GM18909 (cell line): ENCODE data around the gene BACH2.
"Not testable (repeated sequence)": the region's sequence is repeated elsewhere in the genome, so short reads cannot be mapped to it uniquely, and the experiment has no call there.

ENCODE experiments used
- ATAC-seq: cut with Tn5 transposase; IDR thresholded peaks from one replicate; pipeline ENCODE4 v1.9.1; 2021; ENCODE audit warnings: mild to moderate bottlenecking; ENCODE audit not compliant: unreplicated experiment, poor library complexity

Gene BACH2

DNA sequence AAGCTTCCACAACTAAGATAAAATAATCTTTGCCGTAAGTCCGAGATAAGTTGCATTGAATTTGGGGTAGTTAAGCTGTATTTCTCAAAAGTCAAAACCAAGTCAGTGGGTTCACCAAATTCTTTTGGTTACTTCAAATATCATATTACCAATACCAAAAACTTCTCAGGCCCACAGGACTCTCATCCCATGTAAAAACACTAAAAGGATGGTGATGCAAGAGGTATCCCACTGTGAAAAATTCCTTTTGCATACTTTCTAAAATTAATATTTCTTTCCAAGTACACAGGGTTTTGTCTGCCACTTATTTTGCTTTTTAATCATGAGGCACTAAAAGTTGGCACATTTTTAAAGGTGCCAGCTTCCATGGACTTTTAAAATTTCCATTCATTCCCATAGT, 251.1 kb downstream of the BACH2 start:
- no peak for ATAC-seq

DNA sequence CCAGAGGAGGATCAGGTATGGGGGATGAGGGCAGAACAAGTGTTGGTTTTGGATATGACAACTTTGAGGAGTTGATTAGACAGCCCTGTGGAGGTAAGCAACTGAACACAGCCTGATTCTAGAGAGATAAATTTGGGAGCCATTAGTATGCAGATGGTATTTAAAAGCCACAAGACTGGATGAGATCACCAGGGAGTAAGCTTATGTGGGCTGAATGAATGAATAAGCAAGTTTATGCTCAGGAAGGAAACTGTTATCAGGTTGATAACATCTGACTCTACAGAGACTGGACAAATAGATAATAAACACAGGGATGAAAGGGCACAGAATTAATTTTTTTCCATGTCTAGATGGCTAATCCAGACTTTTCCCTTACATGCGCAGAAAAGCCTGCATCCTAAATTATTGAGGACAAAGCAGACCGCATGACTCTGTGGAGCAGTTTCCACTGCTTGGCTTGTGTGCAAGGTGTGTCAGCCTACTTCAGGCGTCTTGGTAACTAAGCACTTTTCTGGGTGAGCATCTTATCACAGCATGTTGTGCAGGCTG, 251.7 kb downstream of the BACH2 start:
- ATAC-seq, result no peak

DNA sequence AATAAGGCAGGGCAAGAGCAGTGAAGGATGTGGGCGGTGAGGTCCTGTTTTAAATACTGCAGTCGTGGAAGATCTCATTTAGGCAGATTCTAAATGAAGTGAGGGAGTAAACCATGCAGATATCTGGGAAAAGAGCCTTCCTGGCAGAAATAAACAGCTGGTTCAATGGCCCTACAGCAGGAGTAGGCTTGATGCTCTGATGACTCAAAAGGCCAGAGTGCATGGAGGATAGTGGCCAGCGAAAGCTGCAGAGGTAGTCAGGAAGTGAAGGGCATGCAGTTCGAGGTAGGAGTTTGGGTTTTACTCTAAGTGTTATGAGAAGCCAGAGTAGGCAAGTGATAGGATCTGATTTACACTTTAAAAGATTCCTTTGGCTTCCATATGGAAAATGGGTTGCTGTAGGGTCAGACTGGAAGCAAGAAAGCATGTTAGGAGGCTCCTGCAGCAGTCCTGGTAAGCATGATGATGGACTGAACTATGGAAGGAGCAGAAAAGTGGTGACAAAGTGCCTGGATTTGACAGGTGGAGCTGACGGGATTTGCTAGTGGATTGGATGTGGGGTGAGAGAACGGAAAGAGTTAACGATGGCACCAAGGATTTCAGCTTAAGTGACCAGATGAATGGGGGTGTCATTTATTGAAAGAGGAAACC, 252.3 kb downstream of the BACH2 start:
- ATAC-seq, result no peak

- ATAC-seq, result no peak
Measured at GRCh38 chr6:90040931-90041330, 255.7 kb downstream of the BACH2 start.

GRCh38 chr6:90039911-90040310, 256.7 kb downstream of the BACH2 start:
- no peak for ATAC-seq

- no peak for ATAC-seq
Measured at GRCh38 chr6:90038961-90039653, 257.5 kb downstream of the BACH2 start.

DNA sequence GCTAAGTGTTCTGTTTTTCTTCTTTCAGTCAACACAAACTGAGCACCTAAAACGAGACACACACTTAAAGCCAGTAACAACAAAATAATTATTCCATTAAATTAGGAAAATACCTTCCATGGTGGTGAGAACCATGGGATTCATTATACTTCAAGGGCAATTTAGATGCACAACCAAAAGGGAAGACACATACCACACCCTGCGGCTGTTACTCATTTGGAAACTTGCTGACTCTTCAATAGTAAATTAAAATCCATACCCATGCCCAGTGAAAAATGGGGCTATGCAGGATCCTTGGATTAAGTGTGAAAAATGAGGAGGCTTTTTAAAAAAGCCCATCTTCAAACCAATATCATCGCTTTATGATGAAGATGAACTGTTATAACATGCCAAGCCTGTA, 259.7 kb downstream of the BACH2 start:
- ATAC-seq, result no peak

DNA sequence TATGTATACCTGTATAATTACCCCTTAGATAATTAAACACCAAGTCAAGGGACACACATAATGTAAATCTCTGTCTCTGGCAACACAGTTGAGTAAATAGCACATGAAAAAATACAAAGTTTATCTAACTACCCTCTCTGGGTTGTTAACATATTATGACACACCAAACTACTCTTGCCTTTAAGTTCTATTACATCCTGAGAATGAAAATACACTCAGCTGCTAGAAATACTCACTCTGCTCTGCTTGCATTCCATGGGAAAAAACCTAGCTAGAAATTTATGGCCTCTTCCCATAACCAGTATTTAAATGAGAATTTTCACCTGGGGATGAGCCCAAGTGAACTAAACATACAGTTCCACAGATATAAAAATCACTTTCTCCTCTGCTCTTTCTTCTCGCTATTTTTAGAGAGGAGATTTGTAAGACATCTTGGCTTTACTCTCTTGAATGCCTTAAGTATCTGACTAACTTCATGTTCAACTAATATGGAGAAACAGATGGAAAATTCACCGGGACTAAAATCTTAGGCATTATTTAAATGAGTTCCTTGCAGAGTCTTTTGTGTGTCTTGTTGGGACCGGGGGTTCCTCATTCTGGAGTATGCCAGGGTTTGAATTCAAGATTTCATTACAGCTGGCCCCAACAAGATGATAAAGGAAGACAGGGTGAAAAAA, 261.5 kb downstream of the BACH2 start:
- ATAC-seq, result no peak

DNA sequence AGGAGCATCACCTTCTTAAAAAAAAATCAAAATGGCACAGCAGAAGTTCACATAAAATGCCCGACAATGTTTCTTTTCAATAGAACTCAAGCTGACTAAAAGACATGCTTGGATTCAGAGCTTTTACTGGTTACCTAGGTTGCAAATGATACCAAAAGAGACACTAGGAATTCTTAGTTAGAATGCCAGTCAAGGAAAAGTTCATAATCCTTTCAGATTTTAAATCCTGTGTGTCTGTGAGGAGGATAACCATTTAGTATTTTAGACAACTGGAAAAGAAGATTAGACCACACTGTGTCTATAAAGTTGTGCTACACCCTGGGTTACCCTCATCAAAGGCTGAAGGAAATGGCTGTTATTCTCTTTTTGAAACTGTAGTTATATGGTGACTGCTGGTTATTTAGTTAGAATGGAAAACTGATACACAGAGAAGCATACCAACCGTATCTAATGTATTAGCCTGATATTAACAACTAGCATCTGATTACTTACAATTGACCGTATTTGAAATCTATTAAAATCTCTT, 262.8 kb downstream of the BACH2 start:
- ATAC-seq, result no peak

- ATAC-seq, result not testable (repeated sequence)
Measured at GRCh38 chr6:90032489-90033212, 264.0 kb downstream of the BACH2 start.

GRCh38 chr6:90028995-90029635, 267.5 kb downstream of the BACH2 start:
- ATAC-seq, result no peak

DNA sequence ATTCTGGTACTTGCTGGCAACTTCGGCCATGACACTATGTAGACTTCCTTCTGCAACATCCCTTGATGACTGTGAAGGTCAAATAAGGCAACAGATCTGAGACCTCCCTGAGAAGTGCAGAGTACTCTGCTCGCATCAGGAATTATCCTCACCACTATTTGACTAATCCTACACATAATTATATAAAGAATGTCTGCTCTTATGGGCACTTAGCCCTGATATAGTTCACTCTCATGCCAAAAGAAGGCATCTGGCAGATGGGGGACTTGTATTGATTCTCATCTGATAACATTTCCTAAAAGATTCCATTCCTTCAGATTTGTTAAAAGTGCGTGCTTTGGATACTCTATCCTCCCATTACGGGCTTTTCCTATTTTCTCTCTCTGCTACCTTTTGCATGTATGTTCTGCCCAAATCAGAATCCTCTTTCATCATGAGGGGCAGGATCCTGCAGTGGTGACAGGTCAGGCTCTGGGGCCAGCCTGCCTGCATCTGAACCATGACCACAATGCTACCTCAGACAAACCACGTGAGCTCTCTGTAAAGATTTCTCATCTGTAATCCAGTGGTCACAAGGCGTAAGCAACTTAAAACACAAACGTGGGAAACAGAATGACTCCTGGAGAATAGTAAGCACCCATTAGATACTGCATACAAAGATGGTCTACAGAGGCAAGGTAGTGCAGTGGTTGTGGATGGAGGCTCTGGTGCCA, 268.4 kb downstream of the BACH2 start:
- ATAC-seq, result no peak

DNA sequence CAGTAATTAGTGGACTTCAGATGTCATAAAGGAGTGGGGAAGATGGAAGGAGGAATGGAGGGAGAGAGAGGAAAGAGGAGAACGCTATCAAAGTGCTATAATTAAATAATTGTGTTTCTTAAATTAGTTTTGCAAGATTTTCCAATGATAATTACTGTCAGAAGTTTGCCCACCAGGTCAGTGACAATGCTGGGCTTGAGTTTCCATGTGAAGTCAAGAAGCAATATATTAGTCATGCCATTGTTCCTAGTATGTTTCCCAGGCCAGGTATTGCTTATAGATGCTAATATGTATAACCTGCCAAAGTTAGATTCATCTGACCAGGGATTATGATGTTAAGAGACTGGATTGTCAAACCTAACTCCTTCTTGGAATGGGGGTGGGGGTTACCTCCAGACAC, 270.4 kb downstream of the BACH2 start:
- no peak for ATAC-seq

DNA sequence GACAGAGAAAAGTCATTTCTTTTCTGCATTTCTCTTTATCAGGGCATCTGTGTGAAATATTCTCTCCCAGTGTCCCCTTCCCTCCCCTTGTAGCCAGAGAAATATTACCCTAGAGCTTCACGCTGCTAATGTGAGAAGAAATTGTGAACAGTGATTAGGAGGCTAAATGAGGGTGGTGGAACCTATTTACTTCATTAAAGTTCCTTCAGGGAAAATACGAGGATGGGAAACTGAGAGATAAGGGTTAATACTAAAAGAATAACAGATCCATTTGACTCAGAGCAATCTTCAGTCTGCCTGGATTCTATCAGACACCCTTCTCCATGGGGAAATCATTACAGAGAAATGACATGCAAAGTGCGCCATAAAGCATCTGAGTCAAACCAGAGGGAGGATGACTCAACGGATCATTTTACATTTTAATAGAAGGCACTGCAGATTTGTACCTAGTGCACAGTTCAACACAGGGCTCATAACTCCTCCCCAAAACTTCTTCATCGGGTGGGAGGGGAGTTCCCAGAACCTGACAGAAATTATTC, 271.1 kb downstream of the BACH2 start:
- no peak for ATAC-seq

- no peak for ATAC-seq
Measured at GRCh38 chr6:90024633-90025032, 272.0 kb downstream of the BACH2 start.

DNA sequence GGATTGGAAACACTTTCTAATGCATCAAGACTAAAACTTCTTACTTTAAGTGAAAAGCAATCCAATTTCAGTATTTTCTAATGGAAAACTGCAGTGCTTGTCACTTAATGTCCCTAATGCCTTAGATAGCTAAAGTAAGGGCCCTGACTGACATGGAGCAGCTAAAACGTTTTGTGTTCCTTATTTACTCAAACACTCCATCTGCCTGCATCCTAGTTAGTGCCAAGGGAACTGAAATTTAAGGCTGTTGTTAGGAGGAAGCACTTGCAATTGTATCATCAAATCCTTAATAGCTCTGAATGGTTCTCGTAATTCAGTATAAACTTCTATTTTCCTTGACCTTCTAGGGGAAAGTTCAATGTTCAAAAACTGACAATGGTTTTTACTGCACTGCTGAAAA, 274.9 kb downstream of the BACH2 start:
- no peak for ATAC-seq

DNA sequence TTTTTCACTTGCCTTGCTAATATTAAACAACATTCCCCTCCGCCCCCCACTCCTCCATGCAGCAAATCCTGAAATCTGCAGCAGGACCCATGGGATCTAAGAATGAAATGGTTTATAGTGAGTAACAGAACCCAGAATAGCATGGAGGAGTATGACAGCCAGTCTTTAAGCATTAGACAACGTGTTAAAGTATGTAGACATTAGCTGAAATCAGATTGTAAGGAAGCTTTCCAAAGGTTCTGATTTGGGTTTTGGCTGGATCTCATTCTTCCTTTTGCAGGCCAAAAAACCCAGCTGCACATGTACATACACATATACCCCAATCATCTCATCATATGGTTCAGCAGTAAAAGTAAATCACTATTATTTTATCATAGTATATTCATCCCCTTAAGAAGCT, 275.9 kb downstream of the BACH2 start:
- ATAC-seq, result no peak

DNA sequence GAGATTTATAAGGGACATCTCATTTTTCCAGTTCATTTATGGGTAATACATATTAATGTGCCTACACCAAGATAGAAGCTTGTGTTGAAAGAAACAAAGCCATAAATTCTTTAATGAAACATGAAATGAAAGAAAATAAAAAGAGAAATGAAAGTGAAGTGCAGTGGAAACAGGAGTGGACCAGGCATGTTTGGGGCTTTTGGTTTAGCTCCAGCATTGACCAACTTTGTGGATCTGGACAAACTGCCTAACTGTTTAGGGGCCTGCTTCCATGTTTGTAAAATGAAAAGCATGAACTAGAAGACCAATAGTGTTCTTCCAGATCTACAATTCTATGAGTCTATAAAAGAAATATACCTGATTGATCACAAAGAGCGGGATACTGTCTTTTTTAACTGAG, 277.4 kb downstream of the BACH2 start:
- ATAC-seq, result no peak

- ATAC-seq, result no peak
Measured at GRCh38 chr6:90015883-90016282, 280.8 kb downstream of the BACH2 start.
